Activated CD4-positive, alpha-beta T cell treated with anti-CD3 and anti-CD28 coated beads, Interleukin-2, Interleukin-6, amounts not matched to agents 100 ng/mL and 50 ng/mL, durations not matched to agents 16 hours and 8 hours (primary cell): Measurements from ENCODE around the gene SNRPB.
"Not testable (repeated sequence)": the region's sequence is repeated elsewhere in the genome, so short reads cannot be mapped to it uniquely, and the experiment has no call there.

Experiments
- DNase-seq: peaks from one replicate; pipeline ENCODE4 v3.0.0-alpha.2; 2020

Gene SNRPB

GRCh38 chr20:2470423-2471193, at the start of gene SNRPB:
Gene SNRPB (minus strand): TSS chr20:2470789. CDS start chr20:2470690, 99 bp downstream.
- DNase-seq, result peak; percentile 98

DNA sequence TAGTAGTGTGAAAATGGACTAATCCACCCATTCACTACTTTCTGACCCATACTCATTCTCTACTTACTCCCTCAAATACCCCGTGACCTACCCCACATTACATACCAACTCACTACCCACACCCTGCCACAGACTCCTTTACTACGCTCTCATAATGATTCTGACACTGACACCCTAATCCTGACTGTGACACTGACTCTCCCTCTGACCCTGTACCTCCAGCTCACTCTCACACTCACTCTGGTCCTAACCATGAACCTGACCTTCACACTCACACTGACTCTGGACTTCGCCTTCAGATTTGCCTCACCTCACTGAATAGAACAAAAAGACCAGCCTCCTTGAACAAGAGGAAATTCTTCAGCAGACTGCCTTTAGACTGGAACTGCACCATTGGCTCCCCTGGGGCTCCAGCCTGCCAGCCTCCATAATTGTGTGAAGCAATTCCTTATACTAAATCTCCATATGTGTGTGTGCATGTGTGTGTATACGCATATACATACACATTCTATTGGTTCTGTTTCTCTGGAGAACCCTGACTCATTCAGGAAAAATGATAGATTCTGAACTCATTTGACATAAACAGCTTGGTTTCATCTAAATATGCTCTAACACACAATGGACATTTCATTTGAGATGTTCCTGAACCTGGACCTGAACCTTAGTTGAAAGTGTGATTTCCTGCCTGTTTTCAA, 48.7 kb upstream of the SNRPB start:
- no peak for DNase-seq

- no peak for DNase-seq
Observed at GRCh38 chr20:2518558-2518957, 48.0 kb upstream of the SNRPB start.

- no peak for DNase-seq
Observed at GRCh38 chr20:2518096-2518495, 47.5 kb upstream of the SNRPB start.

DNA sequence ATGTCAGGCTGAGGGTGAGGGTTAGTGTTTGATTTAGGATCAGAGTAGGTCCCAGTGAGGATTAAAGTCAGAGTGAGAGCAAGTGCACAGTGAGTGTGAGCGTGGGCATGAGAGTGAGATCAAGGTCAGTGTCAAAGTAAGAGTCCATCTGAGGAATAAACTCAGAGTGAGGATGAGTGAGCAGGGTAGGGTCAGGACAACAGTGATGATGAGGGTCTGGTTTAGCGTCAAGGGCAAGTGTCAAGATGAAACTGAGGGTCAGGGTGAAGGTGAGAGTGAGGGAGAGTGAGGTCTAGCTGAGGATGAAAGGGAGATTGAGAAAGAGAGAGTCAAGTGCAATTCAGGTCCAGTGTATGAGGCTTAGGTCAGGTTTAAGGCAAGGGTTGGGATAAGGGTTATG, 45.8 kb upstream of the SNRPB start:
- no peak for DNase-seq

DNA sequence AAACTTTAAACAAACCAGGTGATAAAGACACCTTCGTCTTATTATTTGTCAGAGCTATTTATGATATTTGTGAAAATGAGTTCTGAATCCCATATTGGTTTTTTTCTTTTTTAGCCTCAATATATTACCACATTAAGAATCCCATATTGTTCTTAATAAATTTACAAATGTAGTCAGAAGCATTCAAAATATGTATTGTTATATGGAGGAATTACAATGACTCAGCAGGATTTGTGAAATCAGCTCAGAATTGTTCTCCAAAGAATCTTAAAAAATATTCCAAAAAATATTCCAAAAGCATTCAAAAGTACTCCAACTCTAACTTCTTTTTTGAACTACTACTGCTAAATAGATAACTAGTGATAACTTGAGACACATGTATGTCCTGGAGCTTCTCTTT, 44.6 kb upstream of the SNRPB start:
- DNase-seq, result no peak

GRCh38 chr20:2509794-2510193, 39.2 kb upstream of the SNRPB start:
- no peak for DNase-seq

GRCh38 chr20:2509468-2509781, 38.8 kb upstream of the SNRPB start:
- DNase-seq, result no peak

GRCh38 chr20:2508631-2509467, 38.3 kb upstream of the SNRPB start, which contains the start of gene ZNF343:
Gene ZNF343 (minus strand): TSS chr20:2508915. CDS start chr20:2493895, 15,020 bp downstream.
- DNase-seq, result peak; percentile 88

DNA sequence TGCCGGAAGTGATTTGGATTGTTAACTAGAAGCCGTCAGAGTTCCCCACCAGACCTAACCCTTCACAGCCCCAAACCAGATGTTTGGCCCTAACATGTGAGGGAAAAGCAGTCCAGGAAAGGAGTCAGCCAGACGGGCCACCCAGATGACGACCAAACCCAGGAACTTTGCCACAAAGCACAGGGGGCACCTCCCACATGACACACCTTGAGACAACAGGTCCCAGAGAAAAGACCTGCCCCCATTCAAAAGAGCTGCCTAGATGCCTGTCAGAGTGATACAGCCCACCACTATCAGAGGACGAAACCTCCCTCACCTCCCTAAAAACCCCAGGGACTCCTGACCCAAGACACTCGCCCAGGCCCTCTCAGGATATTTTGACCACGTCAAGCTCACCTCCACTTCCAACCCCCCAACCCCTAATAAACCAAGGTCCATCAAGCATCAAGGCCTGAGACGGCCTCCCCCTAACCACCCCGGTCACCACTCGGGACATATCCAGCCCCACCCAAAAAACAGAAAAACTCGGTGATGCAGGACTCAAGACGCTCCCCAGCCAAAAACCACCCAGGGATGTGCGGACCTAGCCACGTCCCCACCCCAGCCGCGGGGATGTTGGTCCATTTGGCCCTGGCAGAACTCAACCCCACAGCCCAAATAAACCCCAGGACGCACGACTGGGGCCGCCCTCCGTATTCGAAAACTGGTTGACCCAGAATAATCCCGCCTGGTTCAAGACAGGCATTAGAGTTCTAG, 37.5 kb upstream of the SNRPB start:
- no peak for DNase-seq

DNA sequence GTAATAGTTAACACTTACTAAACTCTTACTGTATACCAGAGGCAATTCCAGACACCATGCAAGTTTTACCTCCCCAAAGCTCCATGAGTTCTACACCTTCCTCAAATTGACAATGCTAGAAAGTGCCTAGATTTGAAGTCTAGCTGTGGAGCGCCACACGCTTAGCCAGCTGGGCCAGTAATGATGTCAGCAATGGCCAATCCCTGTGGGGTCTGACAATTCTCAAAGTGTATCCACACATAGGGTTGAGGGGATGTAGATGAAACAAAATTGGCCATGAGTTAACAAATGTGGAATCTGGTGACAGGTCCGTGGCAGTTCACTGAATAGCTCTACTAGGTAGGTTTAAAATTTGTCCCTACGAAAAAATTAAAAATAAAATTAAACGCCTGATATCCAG, 36.9 kb upstream of the SNRPB start:
- no peak for DNase-seq

GRCh38 chr20:2506426-2506825, 35.8 kb upstream of the SNRPB start:
- DNase-seq, result not testable (repeated sequence)

DNA sequence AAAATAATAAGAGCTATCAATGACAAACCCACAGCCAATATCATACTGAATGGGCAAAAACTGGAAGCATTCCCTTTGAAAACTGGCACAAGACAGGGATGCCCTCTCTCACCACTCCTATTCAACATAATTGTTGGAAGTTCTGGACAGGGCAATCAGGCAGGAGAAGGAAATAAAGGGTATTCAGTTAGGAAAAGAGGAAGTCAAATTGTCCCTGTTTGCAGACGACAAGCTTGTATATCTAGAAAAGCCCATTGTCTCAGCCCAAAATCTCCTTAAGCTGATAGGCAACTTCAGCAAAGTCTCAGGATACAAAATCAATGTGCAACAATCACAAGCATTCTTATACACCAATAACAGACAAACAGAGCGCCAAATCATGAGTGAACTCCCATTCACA, 34.2 kb upstream of the SNRPB start:
- not testable (repeated sequence) for DNase-seq

GRCh38 chr20:2502808-2503384, 32.3 kb upstream of the SNRPB start:
- not testable (repeated sequence) for DNase-seq

DNA sequence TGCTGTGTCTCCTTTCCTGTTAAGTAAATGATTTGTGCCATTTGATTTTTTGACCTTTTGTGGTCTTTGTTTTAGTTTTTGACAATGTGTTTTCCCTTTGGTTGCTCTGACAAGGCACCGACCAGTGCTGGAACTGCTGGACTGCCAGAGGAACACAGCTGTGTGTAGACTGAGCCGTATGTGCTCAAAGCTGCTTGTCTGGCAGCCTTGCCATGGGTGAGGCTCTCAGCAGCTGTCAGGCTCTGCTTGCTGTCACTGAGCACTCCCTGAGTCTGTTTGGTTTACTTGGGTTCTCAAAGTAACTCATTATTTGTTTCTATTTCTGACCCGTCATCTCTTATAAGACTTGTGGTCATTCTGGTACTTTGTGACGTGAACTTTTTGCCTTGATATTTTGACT, 15.1 kb upstream of the SNRPB start:
- DNase-seq, result no peak

- no peak for DNase-seq
Observed at GRCh38 chr20:2485080-2485479, 14.5 kb upstream of the SNRPB start.

- no peak for DNase-seq
Observed at GRCh38 chr20:2483504-2483903, 12.9 kb upstream of the SNRPB start.

DNA sequence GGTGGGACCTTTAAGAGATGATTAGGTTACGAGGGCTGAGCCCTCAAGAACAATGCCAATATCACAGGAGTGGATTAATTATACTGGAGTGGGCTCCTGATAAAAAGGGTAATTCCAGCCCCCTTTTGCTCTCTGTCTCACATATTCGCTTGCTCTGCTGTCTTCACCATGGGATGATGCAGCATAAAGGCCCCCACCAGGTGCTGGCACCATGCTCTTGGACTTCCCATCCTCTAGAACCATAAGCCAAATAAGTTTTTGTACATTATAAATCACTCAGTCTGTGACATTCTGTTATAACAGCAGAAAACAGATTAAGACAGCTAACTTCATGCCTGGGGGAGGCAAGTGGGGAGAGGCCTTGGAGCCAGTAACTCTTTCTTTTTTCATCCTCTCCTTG, 9.8 kb upstream of the SNRPB start:
- DNase-seq, result no peak

- peak; percentile 19 for DNase-seq
Observed at GRCh38 chr20:2476742-2477615, 6.4 kb upstream of the SNRPB start.

GRCh38 chr20:2475850-2476741, 5.5 kb upstream of the SNRPB start:
- no peak for DNase-seq
